PFSK-1 (cell line): ENCODE data around the gene FNIP1.

Source experiments
- REST ChIP-seq, 2 experiments: IDR thresholded peaks; 2 replicates each; pipeline versions ENCODE4 v1.6.1 to v1.8.0; 2011 to 2012; ENCODE audit warnings: low read depth in 2 of 2, low read length in 2 of 2, control low read depth in 1 of 2, inconsistent platforms in 1 of 2, mild to moderate bottlenecking in 1 of 2, moderate library complexity in 1 of 2; ENCODE audit not compliant: insufficient read depth in 1 of 2
- SIN3A ChIP-seq: IDR thresholded peaks from 2 replicates; pipeline ENCODE4 v1.6.1; 2012; ENCODE audit warnings: mild to moderate bottlenecking, low read length, moderate library complexity, borderline replicate concordance; ENCODE audit not compliant: insufficient read depth

DNA sequence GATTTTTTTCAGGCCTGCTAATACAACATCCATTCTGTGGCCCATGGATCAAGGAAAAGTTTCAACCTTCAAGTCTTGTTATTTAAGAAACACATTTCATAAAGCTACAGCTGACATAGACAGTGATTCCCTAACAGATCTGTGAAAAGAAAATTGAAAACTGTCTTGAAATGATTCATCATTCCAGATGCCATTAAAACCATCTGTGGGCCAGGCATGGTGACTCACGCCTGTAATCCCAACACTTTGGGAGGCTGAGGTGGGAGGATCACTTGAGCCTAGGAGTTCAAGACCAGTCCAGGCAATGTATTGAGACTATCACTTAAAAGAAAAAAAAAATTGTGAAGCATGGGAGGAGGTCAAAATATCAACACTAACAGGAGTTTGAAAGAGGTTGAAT is 167.8 kb downstream of the FNIP1 start:
- no peak for TF ChIP-seq REST (IDR thresholded peaks at IDR 0.05; ENCODE audit: insufficient read depth in 1 of 2, low read depth in 2 of 2, low read length in 2 of 2)
- TF ChIP-seq SIN3A: no peak
